Measurements from ENCODE around the gene SGO2.
A peak's percentile ranks its signal among the peaks of the same experiment; 100 is the strongest.

The SGO2 gene

DNA sequence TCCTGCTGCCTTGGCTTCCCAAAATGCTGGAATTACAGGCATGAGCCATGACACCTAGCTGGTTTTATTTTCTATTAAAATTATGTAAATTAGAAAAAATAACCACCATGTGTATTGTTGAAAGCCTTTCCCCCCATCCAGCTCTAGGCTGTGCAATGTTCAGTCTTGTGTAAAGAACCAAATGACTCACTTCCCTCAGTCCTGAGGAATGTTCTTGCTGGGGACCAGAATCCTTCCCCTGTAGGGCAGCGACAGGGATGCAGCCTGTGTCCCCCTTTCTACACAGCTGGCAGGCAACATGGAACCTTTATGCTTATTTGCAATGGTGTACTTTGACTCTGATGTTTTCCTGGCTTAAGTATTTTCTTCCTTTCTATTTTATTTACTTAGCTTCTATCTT, 89.2 kb downstream of the SGO2 start:
- peak; percentile 81 for ATAC-seq
- TF ChIP-seq ESRRG (CRISPR knock-in tag; IDR thresholded peaks at IDR 0.05) = no peak
- no peak for TF ChIP-seq CSDC2 (CRISPR knock-in tag; IDR thresholded peaks at IDR 0.05)

DNA sequence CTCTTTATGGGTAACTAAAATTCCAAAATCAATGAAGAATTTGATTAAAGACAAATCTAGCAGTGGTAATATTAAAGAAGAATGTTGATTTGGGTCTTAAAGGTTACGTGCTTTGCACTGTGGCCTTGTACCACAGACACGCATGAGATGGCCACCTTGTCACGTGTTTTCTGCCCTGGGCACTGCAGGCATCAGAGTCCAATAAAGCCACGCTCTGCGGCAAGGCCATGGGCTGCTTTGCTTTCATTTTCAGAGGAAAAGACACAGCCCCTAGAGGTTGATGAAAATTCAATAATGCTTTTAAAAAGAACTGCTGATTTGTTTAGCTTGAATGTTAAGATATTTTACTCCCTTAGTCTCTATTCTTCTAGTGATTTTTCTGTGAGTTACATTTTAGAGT, 90.2 kb downstream of the SGO2 start:
- TF ChIP-seq ZNF565 (CRISPR knock-in tag; conservative IDR thresholded peaks at IDR 0.05; ENCODE audit: low read depth) = no peak
- TF ChIP-seq, protein P1, sequence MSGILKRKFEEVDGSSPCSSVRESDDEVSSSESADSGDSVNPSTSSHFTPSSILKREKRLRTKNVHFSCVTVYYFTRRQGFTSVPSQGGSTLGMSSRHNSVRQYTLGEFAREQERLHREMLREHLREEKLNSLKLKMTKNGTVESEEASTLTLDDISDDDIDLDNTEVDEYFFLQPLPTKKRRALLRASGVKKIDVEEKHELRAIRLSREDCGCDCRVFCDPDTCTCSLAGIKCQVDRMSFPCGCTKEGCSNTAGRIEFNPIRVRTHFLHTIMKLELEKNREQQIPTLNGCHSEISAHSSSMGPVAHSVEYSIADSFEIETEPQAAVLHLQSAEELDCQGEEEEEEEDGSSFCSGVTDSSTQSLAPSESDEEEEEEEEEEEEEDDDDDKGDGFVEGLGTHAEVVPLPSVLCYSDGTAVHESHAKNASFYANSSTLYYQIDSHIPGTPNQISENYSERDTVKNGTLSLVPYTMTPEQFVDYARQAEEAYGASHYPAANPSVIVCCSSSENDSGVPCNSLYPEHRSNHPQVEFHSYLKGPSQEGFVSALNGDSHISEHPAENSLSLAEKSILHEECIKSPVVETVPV (CRISPR knock-in tag; IDR thresholded peaks at IDR 0.05) = no peak
- TF ChIP-seq ZNF70 (CRISPR knock-in tag; IDR thresholded peaks at IDR 0.05) = no peak
- no peak for TF ChIP-seq ZNF8 (CRISPR knock-in tag; IDR thresholded peaks at IDR 0.05)
- TF ChIP-seq ZC3H10 (CRISPR knock-in tag; IDR thresholded peaks at IDR 0.05) = no peak
- TF ChIP-seq RARB (CRISPR knock-in tag; IDR thresholded peaks at IDR 0.05) = no peak
- no peak for TF ChIP-seq ISL1 (CRISPR knock-in tag; IDR thresholded peaks at IDR 0.05)
- TF ChIP-seq BACH2 (CRISPR knock-in tag; IDR thresholded peaks at IDR 0.05; ENCODE audit: borderline replicate concordance) = no peak
- no peak for TF ChIP-seq ZFP3 (CRISPR knock-in tag; IDR thresholded peaks at IDR 0.05)
- TF ChIP-seq SNAI2 (CRISPR knock-in tag; IDR thresholded peaks at IDR 0.05) = no peak
- TF ChIP-seq, protein P2, sequence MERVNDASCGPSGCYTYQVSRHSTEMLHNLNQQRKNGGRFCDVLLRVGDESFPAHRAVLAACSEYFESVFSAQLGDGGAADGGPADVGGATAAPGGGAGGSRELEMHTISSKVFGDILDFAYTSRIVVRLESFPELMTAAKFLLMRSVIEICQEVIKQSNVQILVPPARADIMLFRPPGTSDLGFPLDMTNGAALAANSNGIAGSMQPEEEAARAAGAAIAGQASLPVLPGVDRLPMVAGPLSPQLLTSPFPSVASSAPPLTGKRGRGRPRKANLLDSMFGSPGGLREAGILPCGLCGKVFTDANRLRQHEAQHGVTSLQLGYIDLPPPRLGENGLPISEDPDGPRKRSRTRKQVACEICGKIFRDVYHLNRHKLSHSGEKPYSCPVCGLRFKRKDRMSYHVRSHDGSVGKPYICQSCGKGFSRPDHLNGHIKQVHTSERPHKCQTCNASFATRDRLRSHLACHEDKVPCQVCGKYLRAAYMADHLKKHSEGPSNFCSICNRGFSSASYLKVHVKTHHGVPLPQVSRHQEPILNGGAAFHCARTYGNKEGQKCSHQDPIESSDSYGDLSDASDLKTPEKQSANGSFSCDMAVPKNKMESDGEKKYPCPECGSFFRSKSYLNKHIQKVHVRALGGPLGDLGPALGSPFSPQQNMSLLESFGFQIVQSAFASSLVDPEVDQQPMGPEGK (CRISPR knock-in tag; IDR thresholded peaks at IDR 0.05; ENCODE audit: borderline replicate concordance) = no peak
- TF ChIP-seq ZFP30 (CRISPR knock-in tag; IDR thresholded peaks at IDR 0.05) = no peak
- TF ChIP-seq TOX (CRISPR knock-in tag; IDR thresholded peaks at IDR 0.05; ENCODE audit: borderline replicate concordance) = no peak
- no peak for TF ChIP-seq GLIS3 (CRISPR knock-in tag; IDR thresholded peaks at IDR 0.05)
- no peak for TF ChIP-seq TCF4 (CRISPR knock-in tag; IDR thresholded peaks at IDR 0.05; ENCODE audit: borderline replicate concordance)
- no peak for TF ChIP-seq CSDC2 (CRISPR knock-in tag; IDR thresholded peaks at IDR 0.05)
- TF ChIP-seq, protein P3, sequence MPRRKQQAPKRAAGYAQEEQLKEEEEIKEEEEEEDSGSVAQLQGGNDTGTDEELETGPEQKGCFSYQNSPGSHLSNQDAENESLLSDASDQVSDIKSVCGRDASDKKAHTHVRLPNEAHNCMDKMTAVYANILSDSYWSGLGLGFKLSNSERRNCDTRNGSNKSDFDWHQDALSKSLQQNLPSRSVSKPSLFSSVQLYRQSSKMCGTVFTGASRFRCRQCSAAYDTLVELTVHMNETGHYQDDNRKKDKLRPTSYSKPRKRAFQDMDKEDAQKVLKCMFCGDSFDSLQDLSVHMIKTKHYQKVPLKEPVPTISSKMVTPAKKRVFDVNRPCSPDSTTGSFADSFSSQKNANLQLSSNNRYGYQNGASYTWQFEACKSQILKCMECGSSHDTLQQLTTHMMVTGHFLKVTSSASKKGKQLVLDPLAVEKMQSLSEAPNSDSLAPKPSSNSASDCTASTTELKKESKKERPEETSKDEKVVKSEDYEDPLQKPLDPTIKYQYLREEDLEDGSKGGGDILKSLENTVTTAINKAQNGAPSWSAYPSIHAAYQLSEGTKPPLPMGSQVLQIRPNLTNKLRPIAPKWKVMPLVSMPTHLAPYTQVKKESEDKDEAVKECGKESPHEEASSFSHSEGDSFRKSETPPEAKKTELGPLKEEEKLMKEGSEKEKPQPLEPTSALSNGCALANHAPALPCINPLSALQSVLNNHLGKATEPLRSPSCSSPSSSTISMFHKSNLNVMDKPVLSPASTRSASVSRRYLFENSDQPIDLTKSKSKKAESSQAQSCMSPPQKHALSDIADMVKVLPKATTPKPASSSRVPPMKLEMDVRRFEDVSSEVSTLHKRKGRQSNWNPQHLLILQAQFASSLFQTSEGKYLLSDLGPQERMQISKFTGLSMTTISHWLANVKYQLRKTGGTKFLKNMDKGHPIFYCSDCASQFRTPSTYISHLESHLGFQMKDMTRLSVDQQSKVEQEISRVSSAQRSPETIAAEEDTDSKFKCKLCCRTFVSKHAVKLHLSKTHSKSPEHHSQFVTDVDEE (CRISPR knock-in tag; IDR thresholded peaks at IDR 0.05) = no peak
- TF ChIP-seq ARNTL (CRISPR knock-in tag; IDR thresholded peaks at IDR 0.05; ENCODE audit: borderline replicate concordance, low read depth) = no peak
- TF ChIP-seq PPARA (CRISPR knock-in tag; IDR thresholded peaks at IDR 0.05; ENCODE audit: borderline replicate concordance) = no peak
- TF ChIP-seq OSR1 (CRISPR knock-in tag; IDR thresholded peaks at IDR 0.05) = no peak
- ATAC-seq = no peak

DNA sequence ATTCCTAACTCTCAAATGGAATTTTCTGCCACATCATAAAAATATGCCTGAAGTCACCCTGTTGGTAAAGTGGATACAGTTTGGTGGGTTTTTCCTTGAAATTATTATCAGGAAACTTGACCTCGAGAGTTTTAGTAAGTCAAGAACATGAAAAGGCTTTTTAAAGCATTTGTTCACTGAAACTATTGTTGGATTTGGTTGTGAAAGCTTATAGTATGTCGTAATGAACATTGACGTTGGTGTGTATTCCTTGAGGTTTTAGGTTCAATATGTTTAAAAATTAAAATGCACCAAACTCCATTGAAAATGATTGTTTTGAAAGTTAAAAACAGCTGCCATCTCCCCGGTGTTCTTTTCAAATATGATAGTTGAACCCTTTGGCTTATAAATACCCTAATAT, 90.6 kb downstream of the SGO2 start:
- no peak for TF ChIP-seq ZNF565 (CRISPR knock-in tag; conservative IDR thresholded peaks at IDR 0.05; ENCODE audit: low read depth)
- no peak for TF ChIP-seq PPARA (CRISPR knock-in tag; IDR thresholded peaks at IDR 0.05; ENCODE audit: borderline replicate concordance)
- TF ChIP-seq ZFP3 (CRISPR knock-in tag; IDR thresholded peaks at IDR 0.05) = no peak
- no peak for TF ChIP-seq GLIS3 (CRISPR knock-in tag; IDR thresholded peaks at IDR 0.05)
- no peak for ATAC-seq

DNA sequence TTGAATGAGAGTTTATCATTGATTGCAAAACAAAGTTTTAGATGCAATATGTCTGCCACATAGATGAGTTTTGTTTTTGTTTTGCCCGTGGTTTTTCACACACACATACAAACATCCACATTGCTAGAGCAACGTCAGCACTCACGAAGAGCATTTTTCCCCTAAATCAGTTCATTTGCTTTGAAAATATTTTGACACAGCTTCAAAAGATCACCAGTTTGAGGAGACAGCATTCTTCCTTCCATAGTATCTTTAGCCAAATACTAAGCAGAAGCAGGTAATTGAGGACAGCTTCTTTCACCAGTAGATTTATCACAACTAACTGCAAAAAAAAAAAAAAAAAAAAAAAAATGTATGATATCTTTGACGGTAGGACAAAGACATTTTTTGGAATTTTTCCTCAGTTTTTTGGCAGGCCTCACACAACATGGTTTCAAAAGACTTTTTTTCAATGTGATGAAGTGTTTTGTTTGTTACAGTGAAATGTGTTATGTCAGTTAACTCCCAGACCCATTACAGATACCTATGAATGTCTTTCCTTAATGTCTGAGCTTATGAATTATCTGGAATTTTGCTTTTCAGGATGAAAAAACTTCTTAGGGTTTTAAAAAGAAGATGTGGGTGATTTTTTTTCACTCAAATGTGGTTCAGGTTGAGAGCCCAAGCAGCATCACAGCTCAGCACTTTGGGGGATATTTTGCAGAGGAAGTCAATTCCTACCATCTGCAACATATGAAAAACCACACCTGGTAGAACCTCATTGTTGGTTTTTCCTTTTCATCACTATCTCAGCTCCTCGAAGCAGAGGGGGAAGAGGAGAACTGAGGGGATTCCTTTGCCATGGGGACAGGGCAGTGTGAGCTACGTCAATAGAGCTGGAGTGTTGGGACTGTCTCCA, 91.4 kb downstream of the SGO2 start:
- ATAC-seq = no peak
- TF ChIP-seq, protein P4, sequence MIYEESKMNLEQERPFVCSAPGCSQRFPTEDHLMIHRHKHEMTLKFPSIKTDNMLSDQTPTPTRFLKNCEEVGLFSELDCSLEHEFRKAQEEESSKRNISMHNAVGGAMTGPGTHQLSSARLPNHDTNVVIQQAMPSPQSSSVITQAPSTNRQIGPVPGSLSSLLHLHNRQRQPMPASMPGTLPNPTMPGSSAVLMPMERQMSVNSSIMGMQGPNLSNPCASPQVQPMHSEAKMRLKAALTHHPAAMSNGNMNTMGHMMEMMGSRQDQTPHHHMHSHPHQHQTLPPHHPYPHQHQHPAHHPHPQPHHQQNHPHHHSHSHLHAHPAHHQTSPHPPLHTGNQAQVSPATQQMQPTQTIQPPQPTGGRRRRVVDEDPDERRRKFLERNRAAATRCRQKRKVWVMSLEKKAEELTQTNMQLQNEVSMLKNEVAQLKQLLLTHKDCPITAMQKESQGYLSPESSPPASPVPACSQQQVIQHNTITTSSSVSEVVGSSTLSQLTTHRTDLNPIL (CRISPR knock-in tag; IDR thresholded peaks at IDR 0.05; ENCODE audit: low read depth) = no peak
- TF ChIP-seq ARNTL (CRISPR knock-in tag; IDR thresholded peaks at IDR 0.05; ENCODE audit: borderline replicate concordance, low read depth) = no peak
- TF ChIP-seq, protein P2 (CRISPR knock-in tag; IDR thresholded peaks at IDR 0.05; ENCODE audit: borderline replicate concordance) = no peak
- TF ChIP-seq, protein P5, sequence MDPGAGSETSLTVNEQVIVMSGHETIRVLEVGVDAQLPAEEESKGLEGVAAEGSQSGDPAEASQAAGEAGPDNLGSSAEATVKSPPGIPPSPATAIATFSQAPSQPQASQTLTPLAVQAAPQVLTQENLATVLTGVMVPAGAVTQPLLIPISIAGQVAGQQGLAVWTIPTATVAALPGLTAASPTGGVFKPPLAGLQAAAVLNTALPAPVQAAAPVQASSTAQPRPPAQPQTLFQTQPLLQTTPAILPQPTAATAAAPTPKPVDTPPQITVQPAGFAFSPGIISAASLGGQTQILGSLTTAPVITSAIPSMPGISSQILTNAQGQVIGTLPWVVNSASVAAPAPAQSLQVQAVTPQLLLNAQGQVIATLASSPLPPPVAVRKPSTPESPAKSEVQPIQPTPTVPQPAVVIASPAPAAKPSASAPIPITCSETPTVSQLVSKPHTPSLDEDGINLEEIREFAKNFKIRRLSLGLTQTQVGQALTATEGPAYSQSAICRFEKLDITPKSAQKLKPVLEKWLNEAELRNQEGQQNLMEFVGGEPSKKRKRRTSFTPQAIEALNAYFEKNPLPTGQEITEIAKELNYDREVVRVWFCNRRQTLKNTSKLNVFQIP (CRISPR knock-in tag; IDR thresholded peaks at IDR 0.05; ENCODE audit: borderline replicate concordance, low read depth) = no peak
- no peak for TF ChIP-seq OSR1 (CRISPR knock-in tag; IDR thresholded peaks at IDR 0.05)
- no peak for TF ChIP-seq ZC3H10 (CRISPR knock-in tag; IDR thresholded peaks at IDR 0.05)

Data from SK-N-SH treated with all-trans-retinoic acid at 6 μM for 48 hours (cell line).